ENCODE results near the gene VWA3A.
"Not testable (repeated sequence)": the region's sequence is repeated elsewhere in the genome, so short reads cannot be mapped to it uniquely, and the experiment has no call there.

The VWA3A gene

GRCh38 chr16:22091721-22092120 lies 620 bp upstream of the VWA3A start:
- DNase-seq: no peak

- no peak for DNase-seq
Measured at GRCh38 chr16:22093331-22093730, 990 bp downstream of the VWA3A start.

DNA sequence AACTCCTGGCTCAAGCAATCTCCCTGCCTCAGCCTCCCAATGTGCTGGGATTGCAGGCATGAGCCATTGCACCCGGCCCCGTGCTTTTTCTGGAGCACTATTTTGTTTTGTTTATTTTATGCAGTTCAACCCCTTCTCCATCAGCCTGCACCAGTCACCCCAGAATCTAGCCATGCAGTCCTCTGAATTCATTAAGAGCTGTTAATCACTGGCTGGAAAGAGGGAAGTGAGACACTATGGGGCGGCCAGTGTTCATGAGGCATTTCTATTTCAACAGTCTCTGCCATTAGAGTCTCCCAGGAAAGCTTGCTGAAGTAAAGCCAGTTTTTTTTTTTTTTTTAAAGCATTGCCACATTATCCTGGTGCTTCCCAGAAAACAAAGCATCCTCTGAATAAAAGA lies 1.7 kb downstream of the VWA3A start:
- DNase-seq: no peak

DNA sequence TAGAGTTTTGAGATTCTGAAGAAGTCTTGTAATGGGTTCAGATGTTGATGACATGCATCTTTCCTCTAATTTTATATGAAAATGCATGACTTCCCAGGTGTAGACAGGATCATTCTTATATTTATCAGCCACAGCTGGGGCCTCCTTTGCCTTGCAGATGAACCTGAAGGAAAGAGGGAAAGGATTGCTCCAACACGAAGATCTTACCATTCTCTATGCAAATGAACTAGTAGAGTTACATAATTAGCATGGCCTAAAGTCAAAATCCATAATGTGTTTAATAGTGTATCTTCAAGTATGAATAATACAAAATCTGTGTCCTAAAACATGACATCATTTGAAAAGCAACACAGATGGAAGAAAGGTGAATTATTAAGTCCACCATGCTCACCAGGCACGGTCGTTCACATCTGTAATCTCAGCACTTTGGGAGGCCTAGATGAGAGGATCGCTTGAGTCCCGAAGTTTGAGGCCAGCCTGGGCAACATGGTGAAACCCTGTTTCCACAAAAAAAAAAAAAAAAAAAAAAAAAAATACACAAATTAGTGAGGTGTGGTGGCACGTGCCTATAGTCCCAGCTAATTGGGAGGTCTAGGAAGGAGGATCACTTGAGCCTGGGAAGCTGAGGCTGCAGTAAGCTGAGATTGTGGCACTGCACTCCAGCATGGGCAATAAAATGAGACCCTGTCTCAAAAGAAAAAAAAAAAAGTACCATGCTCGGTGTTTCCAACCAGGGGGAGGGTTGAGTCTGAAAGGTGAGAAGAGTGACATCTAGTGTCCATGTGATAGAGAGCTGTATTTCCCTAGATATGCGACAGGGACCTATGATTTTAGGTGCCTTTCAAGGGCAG lies 6.3 kb downstream of the VWA3A start:
- no peak for DNase-seq

GRCh38 chr16:22099256-22099975 lies 7.1 kb downstream of the VWA3A start:
- DNase-seq: no peak

DNA sequence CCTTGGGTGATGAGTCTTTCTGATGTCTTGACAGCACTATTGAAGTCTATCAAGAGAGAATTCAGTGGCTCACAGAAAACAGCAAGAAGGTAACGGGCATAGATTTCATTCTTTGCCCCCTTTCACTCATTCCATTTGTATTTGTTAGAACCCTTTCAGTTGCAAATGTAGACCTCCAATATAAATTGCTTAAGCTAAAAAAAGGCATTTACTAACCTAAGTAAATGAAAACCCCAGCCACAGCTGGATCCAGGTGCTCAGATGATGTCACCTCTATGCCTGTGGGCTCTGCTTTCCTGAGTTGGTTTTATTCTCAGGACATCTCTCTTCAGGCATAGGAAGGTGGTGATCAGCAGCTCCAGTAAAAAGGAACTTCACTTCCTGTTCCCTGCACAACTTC lies 11.1 kb downstream of the VWA3A start:
- DNase-seq: no peak

DNA sequence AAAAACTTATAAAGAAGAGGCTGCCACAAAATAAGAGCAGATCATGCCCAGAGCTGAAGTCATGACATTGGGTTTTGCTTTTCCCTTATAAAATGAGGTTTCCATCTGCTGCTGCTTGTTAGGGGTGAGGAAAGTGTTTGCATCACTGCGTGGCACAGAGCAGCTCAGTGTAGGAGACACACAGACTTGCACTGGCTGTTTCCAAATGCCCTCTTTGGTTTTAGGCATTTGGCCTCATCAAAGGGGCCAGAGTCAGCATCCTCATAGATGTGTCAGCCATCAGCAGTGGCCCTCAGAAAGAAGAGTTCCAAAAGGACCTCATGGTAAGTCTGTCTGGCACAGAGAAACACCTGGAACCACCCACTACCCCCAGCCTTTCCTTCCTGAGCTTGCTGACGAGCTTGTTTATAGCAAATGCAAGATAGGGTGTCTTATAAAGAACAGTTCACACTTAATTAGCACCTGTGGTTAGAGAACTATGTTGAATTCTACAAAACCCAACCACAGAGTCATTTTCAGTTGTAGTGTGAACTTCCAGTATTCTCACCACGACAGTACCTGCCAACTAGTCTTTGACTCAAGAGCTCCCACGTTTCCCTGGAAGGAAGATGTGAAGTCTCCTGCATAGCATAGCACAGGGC lies 17.0 kb downstream of the VWA3A start:
- DNase-seq: no peak

- not testable (repeated sequence) for DNase-seq
Measured at GRCh38 chr16:22111629-22112028, 19.3 kb downstream of the VWA3A start.

DNA sequence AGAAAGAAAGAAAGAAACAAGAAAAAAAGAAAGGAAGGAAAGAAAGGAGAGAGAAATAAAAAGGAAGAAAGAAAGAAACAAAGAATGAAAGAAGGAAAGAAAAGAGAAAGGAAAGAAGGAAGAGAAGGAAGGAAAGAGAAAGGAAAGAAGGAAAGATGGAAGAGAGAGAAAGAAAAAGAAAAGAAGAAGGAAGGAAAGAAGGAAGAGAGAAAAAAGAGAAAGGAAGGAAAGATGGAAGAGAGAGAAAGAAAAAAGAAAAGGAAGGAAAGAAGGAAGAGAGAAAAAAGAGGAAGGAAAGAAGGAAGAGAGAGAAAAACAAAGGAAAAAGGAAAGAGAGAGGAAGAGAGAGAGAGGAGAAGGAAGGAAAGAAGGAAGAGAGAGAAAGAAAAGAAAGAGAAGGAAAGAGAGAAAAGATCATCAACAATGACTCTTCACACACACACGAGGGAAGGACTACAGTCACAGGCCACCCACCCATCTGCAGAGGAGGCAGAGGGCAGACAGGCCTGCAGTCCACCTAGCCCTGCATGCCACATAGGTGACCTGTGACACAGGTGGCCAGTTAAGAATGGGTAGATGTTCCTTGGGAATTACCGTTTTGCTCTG lies 23.9 kb downstream of the VWA3A start:
- DNase-seq: no peak

GRCh38 chr16:22117609-22118008 lies 25.3 kb downstream of the VWA3A start:
- DNase-seq: no peak

- DNase-seq: no peak
Measured at GRCh38 chr16:22120440-22120839, 28.1 kb downstream of the VWA3A start.

GRCh38 chr16:22122239-22122638 lies 29.9 kb downstream of the VWA3A start:
- no peak for DNase-seq

DNA sequence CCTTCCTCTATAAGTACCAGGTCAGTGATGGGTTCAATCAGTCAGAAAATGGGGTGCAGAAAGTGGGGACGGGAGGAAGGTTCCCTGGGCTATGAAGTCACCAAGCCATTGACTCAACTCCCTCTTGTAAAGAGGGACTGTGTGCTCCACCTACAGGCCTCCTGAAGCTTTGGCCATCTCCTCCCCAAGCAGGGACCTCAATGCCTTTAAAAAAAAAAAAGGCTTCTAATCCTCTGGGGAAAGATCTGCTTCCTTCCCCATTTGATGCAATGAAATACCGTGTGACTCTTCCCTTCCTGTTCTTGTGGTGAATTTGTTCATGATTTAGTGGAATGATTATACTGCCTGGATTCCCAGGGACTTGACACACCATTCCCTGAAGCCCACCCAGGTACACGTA lies 30.8 kb downstream of the VWA3A start:
- no peak for DNase-seq

DNA sequence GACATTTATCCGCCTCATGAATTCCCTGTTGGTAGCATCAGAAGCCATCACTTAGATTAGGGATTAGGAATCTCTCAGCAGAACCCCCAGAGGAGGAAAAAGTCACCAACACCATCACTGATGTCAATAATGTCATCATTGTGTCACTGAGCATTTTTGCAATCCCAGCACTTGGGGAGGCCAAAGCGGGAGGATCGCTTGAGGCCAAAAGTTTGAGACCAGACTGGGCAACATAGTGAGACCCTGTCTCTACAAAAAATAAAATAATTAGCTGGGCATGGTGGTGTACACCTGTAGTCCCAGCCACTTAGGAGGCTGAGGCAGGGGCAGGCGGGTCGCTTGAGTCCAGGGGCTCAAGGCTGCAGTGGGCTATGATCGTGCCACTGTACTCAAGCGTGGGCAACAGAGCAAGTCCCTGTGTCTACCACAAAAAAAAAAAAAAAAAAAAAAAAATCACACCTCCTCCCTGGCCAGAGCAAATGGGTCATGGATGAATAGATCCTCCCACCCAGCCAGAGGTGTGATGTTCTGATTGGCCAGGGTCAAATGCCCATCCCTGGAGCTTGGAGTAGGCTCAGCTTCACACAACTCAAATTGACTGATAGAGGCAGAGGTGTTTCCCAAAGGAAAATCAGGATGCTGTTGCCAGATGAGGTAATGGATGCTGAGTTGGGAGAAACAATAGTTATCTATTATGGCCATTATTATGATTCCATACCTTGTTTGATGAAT lies 31.6 kb downstream of the VWA3A start:
- DNase-seq: no peak

GRCh38 chr16:22124583-22125284 lies 32.4 kb downstream of the VWA3A start:
- DNase-seq: no peak

DNA sequence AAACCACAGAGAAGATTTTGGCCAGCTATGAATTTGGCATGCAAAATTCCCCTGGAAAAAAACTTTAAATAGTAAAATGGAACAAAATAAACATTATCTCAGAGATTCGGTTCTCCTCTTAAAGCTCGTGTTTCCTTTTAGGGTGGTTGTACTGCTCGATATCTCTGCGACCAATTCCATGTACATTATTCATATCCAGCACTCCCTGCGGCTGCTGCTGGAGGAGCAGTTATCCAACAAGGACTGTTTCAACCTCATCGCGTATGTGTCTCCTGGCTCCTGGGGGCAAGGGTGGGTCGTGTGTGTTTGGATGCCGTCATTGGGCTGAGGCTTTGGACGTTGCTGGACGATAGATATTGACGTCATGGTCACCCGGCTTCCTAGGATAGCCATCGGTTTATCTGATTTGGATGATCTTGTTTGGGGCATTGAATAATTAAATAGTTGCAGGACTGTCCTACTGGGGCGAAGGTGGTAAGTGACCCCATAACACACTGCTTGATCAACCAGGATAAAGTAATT lies 33.8 kb downstream of the VWA3A start:
- no peak for DNase-seq

GRCh38 chr16:22128537-22128936 lies 36.2 kb downstream of the VWA3A start:
- not testable (repeated sequence) for DNase-seq

GRCh38 chr16:22130528-22130927 lies 38.2 kb downstream of the VWA3A start:
- DNase-seq: no peak

DNA sequence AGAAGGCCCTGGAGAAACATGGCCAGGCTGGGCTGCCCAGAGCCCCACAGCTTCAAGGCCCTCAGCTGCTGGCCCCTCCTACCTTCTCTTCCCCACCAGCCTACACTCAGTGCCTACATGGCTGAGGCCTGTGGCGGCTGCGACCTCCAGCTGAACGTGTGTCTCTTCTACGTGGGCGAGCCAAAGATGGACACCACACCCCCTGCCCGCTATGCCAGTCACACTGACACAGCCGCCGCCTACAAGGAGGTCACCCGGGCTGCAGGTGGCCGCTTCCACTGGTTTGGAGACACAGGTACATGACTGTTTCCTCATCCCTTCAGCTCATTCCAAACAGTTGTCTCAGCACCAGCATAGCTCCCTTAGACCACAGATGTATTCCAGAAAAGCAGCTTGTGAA lies 40.5 kb downstream of the VWA3A start:
- DNase-seq: no peak

GRCh38 chr16:22138482-22138881 lies 46.1 kb downstream of the VWA3A start:
- no peak for DNase-seq

DNA sequence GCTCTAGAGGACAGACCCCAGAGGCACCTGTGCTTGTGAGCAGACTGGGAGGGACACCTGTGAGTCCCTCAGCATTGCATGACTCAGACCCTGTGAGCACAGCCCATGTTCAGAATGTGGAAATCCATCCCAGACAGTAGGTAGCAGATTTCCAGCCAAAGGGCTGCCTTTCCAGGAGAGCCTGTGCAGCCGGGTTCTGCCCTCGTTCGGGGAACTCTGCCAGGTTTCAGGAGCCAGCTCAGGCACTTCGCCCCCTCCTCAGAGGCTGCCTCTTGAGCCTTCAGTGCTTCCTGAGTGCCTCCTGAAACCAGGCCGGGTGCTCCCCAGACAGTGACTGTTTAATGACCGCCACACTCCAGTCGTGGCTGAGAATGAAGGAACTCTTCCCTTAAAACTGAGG lies 46.7 kb downstream of the VWA3A start:
- DNase-seq: no peak

DNA sequence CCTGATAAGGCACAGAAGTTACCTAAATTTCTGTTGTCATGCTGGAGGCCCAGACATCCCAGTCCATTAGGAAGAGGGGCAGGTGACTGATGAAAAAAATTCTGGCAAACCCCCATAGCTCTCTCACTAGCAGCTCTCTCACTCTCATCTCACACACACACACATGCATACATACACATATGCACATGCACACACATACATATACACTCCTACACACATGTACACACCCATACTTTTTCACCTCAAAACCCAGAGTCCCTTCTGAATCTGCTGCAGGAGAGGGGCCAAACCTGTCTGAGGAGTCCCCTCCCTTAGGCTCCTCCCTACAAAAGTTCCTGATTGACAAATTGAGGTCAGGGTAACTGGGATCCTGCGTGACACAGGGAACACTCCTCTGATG lies 47.4 kb downstream of the VWA3A start:
- DNase-seq: no peak
